ENCODE data around the gene EHD4.

EHD4 gene

GRCh38 chr15:41990691-41991090, 18.3 kb upstream of the EHD4 start:
- no peak for DNase-seq (ENCODE audit: low read depth, low spot score)
- in situ Hi-C loops (cut with HindIII; ENCODE audit: low sequenced_read_pairs), result no loop called here
- TF ChIP-seq CTCF (IDR thresholded peaks at IDR 0.05; ENCODE audit: low read depth, low read length), result no peak
- H3K4me3 ChIP-seq (ENCODE audit: low read depth, low read length), result no peak overlapping the region

- in situ Hi-C loops (cut with HindIII; ENCODE audit: low sequenced_read_pairs), result no loop called here
- no peak overlapping the region for H3K4me3 ChIP-seq (ENCODE audit: low read depth, low read length)
- TF ChIP-seq CTCF (IDR thresholded peaks at IDR 0.05; ENCODE audit: low read depth, low read length), result no peak
- no peak for DNase-seq (ENCODE audit: low read depth, low spot score)
These were observed 17.9 kb upstream of the EHD4 start for GRCh38 chr15:41990243-41990605.

GRCh38 chr15:41989573-41990242, 17.4 kb upstream of the EHD4 start:
- no peak overlapping the region for H3K4me3 ChIP-seq (ENCODE audit: low read depth, low read length)
- in situ Hi-C loops (cut with HindIII; ENCODE audit: low sequenced_read_pairs), result no loop called here
- peak; percentile 99 for TF ChIP-seq CTCF (IDR thresholded peaks at IDR 0.05; ENCODE audit: low read depth, low read length)
- DNase-seq (ENCODE audit: low read depth, low spot score), result peak; percentile 71

- in situ Hi-C loops (cut with HindIII; ENCODE audit: low sequenced_read_pairs), result no loop called here
- no peak for TF ChIP-seq CTCF (IDR thresholded peaks at IDR 0.05; ENCODE audit: low read depth, low read length)
- no peak for DNase-seq (ENCODE audit: low read depth, low spot score)
- no peak overlapping the region for H3K4me3 ChIP-seq (ENCODE audit: low read depth, low read length)
These were observed 16.7 kb upstream of the EHD4 start for GRCh38 chr15:41988896-41989572.

GRCh38 chr15:41987925-41988275, 15.5 kb upstream of the EHD4 start:
- in situ Hi-C loops (cut with HindIII; ENCODE audit: low sequenced_read_pairs), result no loop called here
- no peak overlapping the region for H3K4me3 ChIP-seq (ENCODE audit: low read depth, low read length)
- no peak for DNase-seq (ENCODE audit: low read depth, low spot score)
- no peak for TF ChIP-seq CTCF (IDR thresholded peaks at IDR 0.05; ENCODE audit: low read depth, low read length)

- no peak for TF ChIP-seq CTCF (IDR thresholded peaks at IDR 0.05; ENCODE audit: low read depth, low read length)
- no peak for DNase-seq (ENCODE audit: low read depth, low spot score)
- in situ Hi-C loops (cut with HindIII; ENCODE audit: low sequenced_read_pairs), result no loop called here
- H3K4me3 ChIP-seq (ENCODE audit: low read depth, low read length), result no peak overlapping the region
These were observed 15.0 kb upstream of the EHD4 start for GRCh38 chr15:41987246-41987924.
